Hepatocyte (in vitro differentiated cells): ENCODE results near the gene ALPL.

Source experiments
- EZH2phosphoT487 ChIP-seq: fragments of 200-600 bp; sonication (generic); IDR thresholded peaks from one replicate; pipeline ENCODE4 v1.6.1; 2018; ENCODE audit warnings: antibody characterized with exemption, mild to moderate bottlenecking, low read depth, moderate library complexity; ENCODE audit not compliant: unreplicated experiment, severe bottlenecking
- TF ChIP-seq, protein P1 (sequence below): fragments of 200-600 bp; sonication (generic); IDR thresholded peaks from 2 replicates; pipeline ENCODE4 v1.5.1; 2016; ENCODE audit warnings: antibody characterized with exemption, mild to moderate bottlenecking; ENCODE audit not compliant: poor library complexity

- TF ChIP-seq, protein P1, sequence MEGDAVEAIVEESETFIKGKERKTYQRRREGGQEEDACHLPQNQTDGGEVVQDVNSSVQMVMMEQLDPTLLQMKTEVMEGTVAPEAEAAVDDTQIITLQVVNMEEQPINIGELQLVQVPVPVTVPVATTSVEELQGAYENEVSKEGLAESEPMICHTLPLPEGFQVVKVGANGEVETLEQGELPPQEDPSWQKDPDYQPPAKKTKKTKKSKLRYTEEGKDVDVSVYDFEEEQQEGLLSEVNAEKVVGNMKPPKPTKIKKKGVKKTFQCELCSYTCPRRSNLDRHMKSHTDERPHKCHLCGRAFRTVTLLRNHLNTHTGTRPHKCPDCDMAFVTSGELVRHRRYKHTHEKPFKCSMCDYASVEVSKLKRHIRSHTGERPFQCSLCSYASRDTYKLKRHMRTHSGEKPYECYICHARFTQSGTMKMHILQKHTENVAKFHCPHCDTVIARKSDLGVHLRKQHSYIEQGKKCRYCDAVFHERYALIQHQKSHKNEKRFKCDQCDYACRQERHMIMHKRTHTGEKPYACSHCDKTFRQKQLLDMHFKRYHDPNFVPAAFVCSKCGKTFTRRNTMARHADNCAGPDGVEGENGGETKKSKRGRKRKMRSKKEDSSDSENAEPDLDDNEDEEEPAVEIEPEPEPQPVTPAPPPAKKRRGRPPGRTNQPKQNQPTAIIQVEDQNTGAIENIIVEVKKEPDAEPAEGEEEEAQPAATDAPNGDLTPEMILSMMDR = no peak
- TF ChIP-seq EZH2phosphoT487 = no peak
Observed at GRCh38 chr1:21496886-21497285, 12.3 kb upstream of the ALPL start.
